ENCODE data around the gene CBR4.

DNA sequence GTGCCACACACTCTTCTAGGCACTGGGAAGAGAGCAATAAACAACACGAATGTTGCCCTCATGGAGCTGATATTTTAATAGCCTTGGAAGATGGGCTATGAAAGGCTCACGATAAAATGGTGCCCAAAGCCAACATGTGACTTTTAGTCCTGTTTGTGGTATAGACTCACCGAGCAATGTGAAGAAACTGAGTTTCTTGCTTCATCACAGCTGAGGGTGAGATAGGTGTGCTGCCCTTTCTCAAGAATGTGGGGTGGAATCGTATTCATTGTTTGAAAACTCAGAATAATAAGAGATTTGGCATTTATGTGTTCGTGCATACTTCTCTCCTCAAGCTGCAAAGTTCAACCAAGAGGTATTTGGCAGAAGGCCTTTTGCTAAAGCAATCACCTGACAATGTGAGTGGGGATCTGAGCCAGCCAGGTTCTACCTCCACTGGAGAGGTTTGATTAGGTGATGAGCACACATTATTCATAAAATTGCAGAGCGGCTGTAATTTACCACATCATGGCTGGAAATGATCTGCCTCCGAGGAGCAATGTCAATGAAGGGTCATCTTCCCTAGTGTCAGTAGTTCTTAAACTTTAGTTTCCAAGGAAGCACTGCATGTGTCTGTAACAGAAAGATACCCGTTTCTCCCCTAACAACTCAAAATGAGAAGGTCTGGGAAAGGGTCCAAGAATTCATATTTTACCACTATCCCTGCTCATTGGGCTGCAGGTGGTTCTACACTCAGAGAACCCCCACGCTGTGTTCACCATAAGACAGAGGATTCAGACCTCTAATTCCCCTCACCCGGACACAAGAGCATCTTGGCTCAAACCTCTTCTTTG is 41.9 kb upstream of the CBR4 start:
- TF ChIP-seq EZH2 (IDR thresholded peaks at IDR 0.05) = no peak
- no peak for TF ChIP-seq POLR2AphosphoS5 (IDR thresholded peaks at IDR 0.05; ENCODE audit: borderline replicate concordance, low read depth, low read length)

Data from SK-N-MC (cell line).